Neural progenitor cell (in vitro differentiated cells): ENCODE data around the gene URAD.

Experiments
- CTCF ChIP-seq: fragments of 200-600 bp; sonication (generic); IDR thresholded peaks from 2 replicates; pipeline ENCODE4 v1.5.1; 2017; ENCODE audit warnings: antibody characterized with exemption, mild to moderate bottlenecking
- EZH2 ChIP-seq: fragments of 200-600 bp; sonication (generic); IDR thresholded peaks from 2 replicates; pipeline ENCODE4 v1.6.1; 2017; ENCODE audit warnings: antibody characterized with exemption, mild to moderate bottlenecking, moderate library complexity
- EZH2phosphoT487 ChIP-seq: fragments of 200-600 bp; sonication (generic); IDR thresholded peaks from 2 replicates; pipeline ENCODE4 v1.6.1; 2017; ENCODE audit warnings: antibody characterized with exemption

GRCh38 chr13:27969082-27969865 is 19.2 kb downstream of the URAD start, which contains the start of gene CDX2:
- TF ChIP-seq CTCF = no peak
- no peak for TF ChIP-seq EZH2phosphoT487
- TF ChIP-seq EZH2 = no peak
